IMR-90 (cell line): ENCODE data around the gene RAB19.

Experiments
- CTCF ChIP-seq: conservative IDR thresholded peaks from 2 replicates; pipeline ENCODE4 v1.5.1; 2012; ENCODE audit warnings: mild to moderate bottlenecking, low read depth, low read length, improper control_type of control experiment
- POLR2A ChIP-seq: IDR thresholded peaks from 2 replicates; pipeline ENCODE4 v1.6.1; 2012; ENCODE audit warnings: mild to moderate bottlenecking, low read depth, low read length

GRCh38 chr7:140404565-140405065 is 757 bp downstream of the RAB19 start:
- TF ChIP-seq CTCF (no peak), POLR2A (no peak)
